ENCODE measurements around the gene PLXNA1.

Gene PLXNA1

DNA sequence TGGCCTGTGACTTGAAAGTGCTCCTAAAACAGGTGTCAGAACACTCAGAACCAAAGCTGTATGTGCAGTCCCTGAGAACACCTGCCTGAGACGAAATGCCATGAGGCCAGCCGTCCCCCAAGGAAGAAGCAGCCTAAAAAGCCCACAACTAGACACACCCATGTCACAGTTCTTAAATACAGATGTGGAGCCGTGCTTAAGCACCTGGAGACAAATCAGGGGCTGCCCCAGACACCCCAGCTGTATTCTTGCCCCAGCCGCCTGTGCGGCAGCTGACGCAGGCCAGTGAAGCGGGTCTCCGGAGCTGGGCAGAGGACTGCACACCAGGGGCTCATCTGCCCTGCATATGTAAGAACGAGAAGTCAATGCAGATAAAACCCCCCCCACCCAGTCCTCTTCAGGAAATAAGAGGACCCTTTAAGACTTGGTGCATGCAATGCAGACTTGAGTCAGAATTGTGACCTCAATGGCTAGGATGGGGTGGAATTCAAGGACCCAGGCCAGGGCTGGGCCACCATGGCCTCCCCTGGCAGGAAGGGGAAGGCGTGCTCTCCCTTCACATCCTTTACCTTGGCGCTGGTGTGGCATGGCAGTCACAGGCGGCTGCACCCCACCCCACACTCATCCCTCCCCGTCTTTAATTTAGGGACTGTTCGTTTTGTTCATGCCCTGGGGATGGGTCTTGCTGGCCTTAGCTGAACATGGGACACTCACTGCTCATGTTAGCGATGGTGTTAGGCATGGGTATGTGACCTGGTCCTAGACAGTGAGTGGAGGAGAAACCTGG, 27.7 kb upstream of the PLXNA1 start:
- TF ChIP-seq, protein P1, sequence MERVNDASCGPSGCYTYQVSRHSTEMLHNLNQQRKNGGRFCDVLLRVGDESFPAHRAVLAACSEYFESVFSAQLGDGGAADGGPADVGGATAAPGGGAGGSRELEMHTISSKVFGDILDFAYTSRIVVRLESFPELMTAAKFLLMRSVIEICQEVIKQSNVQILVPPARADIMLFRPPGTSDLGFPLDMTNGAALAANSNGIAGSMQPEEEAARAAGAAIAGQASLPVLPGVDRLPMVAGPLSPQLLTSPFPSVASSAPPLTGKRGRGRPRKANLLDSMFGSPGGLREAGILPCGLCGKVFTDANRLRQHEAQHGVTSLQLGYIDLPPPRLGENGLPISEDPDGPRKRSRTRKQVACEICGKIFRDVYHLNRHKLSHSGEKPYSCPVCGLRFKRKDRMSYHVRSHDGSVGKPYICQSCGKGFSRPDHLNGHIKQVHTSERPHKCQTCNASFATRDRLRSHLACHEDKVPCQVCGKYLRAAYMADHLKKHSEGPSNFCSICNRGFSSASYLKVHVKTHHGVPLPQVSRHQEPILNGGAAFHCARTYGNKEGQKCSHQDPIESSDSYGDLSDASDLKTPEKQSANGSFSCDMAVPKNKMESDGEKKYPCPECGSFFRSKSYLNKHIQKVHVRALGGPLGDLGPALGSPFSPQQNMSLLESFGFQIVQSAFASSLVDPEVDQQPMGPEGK (CRISPR knock-in tag; IDR thresholded peaks at IDR 0.05; ENCODE audit: borderline replicate concordance): no peak
- TF ChIP-seq OSR1 (CRISPR knock-in tag; IDR thresholded peaks at IDR 0.05) (no peak), ISL1 (CRISPR knock-in tag; IDR thresholded peaks at IDR 0.05) (no peak), TOX (CRISPR knock-in tag; IDR thresholded peaks at IDR 0.05; ENCODE audit: borderline replicate concordance) (no peak), ZNF8 (CRISPR knock-in tag; IDR thresholded peaks at IDR 0.05) (no peak), CSDC2 (CRISPR knock-in tag; IDR thresholded peaks at IDR 0.05) (no peak)
- TF ChIP-seq, protein P2, sequence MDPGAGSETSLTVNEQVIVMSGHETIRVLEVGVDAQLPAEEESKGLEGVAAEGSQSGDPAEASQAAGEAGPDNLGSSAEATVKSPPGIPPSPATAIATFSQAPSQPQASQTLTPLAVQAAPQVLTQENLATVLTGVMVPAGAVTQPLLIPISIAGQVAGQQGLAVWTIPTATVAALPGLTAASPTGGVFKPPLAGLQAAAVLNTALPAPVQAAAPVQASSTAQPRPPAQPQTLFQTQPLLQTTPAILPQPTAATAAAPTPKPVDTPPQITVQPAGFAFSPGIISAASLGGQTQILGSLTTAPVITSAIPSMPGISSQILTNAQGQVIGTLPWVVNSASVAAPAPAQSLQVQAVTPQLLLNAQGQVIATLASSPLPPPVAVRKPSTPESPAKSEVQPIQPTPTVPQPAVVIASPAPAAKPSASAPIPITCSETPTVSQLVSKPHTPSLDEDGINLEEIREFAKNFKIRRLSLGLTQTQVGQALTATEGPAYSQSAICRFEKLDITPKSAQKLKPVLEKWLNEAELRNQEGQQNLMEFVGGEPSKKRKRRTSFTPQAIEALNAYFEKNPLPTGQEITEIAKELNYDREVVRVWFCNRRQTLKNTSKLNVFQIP (CRISPR knock-in tag; IDR thresholded peaks at IDR 0.05; ENCODE audit: borderline replicate concordance, low read depth): no peak
- no peak for ATAC-seq

DNA sequence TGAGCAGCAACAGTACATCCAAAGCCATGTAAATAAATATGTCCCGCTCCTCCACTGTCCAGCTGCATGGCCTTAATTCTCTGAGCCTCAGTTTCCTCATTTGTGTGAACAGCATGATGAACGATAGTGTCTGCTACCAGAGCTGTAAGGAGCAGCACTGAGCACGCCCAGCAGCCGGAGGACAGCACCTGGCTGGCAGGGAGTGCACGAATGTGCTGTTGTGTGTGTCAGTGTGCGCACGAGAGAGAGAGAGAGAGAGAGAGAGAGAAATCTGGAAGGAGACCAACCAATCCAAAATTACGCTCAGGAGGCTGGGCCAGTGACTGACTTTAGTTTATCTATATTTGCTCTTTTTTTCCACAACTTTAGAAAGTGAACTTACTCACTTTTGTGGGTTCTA, 26.6 kb upstream of the PLXNA1 start:
- no peak for ATAC-seq
- TF ChIP-seq GLIS3 (CRISPR knock-in tag; IDR thresholded peaks at IDR 0.05): no peak
- TF ChIP-seq ZNF565 (CRISPR knock-in tag; conservative IDR thresholded peaks at IDR 0.05; ENCODE audit: low read depth): no peak
- no peak for TF ChIP-seq ISL1 (CRISPR knock-in tag; IDR thresholded peaks at IDR 0.05)
- no peak for TF ChIP-seq SNAI2 (CRISPR knock-in tag; IDR thresholded peaks at IDR 0.05)
- TF ChIP-seq OSR1 (CRISPR knock-in tag; IDR thresholded peaks at IDR 0.05): no peak
- TF ChIP-seq PPARA (CRISPR knock-in tag; IDR thresholded peaks at IDR 0.05; ENCODE audit: borderline replicate concordance): no peak
- TF ChIP-seq, protein P3, sequence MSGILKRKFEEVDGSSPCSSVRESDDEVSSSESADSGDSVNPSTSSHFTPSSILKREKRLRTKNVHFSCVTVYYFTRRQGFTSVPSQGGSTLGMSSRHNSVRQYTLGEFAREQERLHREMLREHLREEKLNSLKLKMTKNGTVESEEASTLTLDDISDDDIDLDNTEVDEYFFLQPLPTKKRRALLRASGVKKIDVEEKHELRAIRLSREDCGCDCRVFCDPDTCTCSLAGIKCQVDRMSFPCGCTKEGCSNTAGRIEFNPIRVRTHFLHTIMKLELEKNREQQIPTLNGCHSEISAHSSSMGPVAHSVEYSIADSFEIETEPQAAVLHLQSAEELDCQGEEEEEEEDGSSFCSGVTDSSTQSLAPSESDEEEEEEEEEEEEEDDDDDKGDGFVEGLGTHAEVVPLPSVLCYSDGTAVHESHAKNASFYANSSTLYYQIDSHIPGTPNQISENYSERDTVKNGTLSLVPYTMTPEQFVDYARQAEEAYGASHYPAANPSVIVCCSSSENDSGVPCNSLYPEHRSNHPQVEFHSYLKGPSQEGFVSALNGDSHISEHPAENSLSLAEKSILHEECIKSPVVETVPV (CRISPR knock-in tag; IDR thresholded peaks at IDR 0.05): no peak
- TF ChIP-seq, protein P2 (CRISPR knock-in tag; IDR thresholded peaks at IDR 0.05; ENCODE audit: borderline replicate concordance, low read depth): no peak
- TF ChIP-seq, protein P4, sequence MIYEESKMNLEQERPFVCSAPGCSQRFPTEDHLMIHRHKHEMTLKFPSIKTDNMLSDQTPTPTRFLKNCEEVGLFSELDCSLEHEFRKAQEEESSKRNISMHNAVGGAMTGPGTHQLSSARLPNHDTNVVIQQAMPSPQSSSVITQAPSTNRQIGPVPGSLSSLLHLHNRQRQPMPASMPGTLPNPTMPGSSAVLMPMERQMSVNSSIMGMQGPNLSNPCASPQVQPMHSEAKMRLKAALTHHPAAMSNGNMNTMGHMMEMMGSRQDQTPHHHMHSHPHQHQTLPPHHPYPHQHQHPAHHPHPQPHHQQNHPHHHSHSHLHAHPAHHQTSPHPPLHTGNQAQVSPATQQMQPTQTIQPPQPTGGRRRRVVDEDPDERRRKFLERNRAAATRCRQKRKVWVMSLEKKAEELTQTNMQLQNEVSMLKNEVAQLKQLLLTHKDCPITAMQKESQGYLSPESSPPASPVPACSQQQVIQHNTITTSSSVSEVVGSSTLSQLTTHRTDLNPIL (CRISPR knock-in tag; IDR thresholded peaks at IDR 0.05; ENCODE audit: low read depth): no peak
- no peak for TF ChIP-seq TOX (CRISPR knock-in tag; IDR thresholded peaks at IDR 0.05; ENCODE audit: borderline replicate concordance)
- TF ChIP-seq ZNF70 (CRISPR knock-in tag; IDR thresholded peaks at IDR 0.05): no peak
- no peak for TF ChIP-seq ZFP3 (CRISPR knock-in tag; IDR thresholded peaks at IDR 0.05)
- TF ChIP-seq, protein P5, sequence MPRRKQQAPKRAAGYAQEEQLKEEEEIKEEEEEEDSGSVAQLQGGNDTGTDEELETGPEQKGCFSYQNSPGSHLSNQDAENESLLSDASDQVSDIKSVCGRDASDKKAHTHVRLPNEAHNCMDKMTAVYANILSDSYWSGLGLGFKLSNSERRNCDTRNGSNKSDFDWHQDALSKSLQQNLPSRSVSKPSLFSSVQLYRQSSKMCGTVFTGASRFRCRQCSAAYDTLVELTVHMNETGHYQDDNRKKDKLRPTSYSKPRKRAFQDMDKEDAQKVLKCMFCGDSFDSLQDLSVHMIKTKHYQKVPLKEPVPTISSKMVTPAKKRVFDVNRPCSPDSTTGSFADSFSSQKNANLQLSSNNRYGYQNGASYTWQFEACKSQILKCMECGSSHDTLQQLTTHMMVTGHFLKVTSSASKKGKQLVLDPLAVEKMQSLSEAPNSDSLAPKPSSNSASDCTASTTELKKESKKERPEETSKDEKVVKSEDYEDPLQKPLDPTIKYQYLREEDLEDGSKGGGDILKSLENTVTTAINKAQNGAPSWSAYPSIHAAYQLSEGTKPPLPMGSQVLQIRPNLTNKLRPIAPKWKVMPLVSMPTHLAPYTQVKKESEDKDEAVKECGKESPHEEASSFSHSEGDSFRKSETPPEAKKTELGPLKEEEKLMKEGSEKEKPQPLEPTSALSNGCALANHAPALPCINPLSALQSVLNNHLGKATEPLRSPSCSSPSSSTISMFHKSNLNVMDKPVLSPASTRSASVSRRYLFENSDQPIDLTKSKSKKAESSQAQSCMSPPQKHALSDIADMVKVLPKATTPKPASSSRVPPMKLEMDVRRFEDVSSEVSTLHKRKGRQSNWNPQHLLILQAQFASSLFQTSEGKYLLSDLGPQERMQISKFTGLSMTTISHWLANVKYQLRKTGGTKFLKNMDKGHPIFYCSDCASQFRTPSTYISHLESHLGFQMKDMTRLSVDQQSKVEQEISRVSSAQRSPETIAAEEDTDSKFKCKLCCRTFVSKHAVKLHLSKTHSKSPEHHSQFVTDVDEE (CRISPR knock-in tag; IDR thresholded peaks at IDR 0.05): no peak
- TF ChIP-seq BACH2 (CRISPR knock-in tag; IDR thresholded peaks at IDR 0.05; ENCODE audit: borderline replicate concordance): no peak
- no peak for TF ChIP-seq ESRRG (CRISPR knock-in tag; IDR thresholded peaks at IDR 0.05)
- TF ChIP-seq ZNF8 (CRISPR knock-in tag; IDR thresholded peaks at IDR 0.05): no peak
- TF ChIP-seq ZC3H10 (CRISPR knock-in tag; IDR thresholded peaks at IDR 0.05): no peak
- TF ChIP-seq RARB (CRISPR knock-in tag; IDR thresholded peaks at IDR 0.05): no peak
